HK-2 (cell line): Measurements from ENCODE around the gene FAM228A.
"Not testable (repeated sequence)": the region's sequence is repeated elsewhere in the genome, so short reads cannot be mapped to it uniquely, and the experiment has no call there.

Experiments
- DNase-seq: peaks from one replicate; pipeline ENCODE4 v3.0.0-alpha.2; 2018; ENCODE audit not compliant: unreplicated experiment

Gene FAM228A

DNA sequence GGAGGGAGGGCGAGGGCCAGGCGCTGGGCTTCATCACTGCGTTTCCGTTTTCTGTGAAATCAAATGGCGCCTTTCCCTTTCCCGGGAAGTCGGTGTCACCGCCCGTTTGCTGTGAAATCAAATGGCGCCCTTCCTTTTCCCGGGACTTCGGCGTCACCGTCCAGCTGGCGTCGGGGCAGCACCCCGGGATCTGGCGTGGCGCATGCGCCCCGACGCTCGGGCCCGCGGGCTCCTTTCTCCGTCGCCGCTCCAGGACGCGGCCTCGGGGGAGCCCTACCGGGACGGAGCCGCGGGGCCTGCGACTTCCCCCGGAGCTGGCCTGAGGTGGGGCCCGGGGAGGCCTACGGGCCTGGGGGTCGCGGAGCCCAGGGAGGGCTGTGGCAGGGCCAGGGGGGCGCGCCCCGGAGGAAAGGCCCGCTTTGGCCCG, at the start of gene FAM228A:
FAM228A (plus strand) TSS at position 203 of the 427 bp plus-strand sequence. CDS start 428 bp downstream, outside the sequence.
- no peak for DNase-seq

DNA sequence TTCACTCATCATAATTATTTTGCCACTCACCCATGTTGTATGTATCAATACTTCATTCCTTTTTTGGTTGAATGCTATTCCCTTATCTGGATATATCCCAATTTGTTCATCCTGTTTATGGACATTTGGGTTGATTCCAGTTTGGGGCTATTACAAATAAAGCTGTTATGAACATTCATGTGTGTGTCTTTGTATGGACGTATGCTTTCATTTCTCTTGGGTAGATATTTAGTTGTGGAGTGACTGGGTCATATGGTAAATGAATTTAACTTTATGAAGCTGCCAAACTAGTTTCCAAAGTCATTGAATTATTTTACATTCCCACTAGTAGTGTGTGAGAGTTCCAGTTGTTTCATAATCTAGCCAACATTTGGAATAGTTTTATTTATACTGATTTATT, 48.9 kb upstream of the FAM228A start:
- DNase-seq: no peak

- no peak for DNase-seq
Observed at GRCh38 chr2:24132543-24132942, 42.3 kb upstream of the FAM228A start.

DNA sequence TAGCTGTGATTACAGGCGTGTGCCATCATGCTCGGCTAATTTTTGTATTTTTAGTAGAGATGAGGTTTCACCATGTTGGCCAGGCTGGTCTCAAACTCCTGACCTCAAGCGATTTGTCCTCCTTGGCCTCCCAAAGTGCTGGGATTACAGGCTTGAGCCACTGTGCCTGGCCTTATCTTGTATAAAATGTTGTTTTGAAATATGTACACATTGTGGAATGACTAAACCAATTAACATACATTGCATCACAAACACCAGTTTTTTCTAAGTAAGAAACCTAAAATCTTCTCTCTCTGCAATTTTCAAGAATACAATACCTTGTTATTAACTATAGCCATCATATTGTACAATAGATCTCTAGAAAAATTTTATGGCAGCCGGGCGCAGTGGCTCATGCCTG, 34.5 kb upstream of the FAM228A start:
- DNase-seq: not testable (repeated sequence)

DNA sequence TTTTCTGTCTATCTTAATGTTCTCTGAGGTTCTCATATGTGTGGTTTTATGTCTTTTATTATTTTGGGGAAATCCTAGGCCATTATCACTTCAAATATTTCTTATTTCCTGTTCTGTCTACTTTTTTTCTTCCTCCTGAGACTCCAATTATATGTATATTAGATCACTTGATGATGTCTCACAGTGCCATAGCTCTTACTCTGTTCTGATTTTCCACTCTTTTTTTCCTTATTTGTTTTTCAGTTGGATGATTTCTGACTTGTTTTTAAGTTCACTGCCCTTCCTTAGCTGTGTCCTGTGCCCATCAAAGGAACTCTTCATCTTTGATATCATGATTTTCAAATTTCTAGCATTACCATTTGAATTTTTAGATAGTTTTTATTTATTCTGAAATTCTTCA, 27.5 kb upstream of the FAM228A start:
- no peak for DNase-seq

DNA sequence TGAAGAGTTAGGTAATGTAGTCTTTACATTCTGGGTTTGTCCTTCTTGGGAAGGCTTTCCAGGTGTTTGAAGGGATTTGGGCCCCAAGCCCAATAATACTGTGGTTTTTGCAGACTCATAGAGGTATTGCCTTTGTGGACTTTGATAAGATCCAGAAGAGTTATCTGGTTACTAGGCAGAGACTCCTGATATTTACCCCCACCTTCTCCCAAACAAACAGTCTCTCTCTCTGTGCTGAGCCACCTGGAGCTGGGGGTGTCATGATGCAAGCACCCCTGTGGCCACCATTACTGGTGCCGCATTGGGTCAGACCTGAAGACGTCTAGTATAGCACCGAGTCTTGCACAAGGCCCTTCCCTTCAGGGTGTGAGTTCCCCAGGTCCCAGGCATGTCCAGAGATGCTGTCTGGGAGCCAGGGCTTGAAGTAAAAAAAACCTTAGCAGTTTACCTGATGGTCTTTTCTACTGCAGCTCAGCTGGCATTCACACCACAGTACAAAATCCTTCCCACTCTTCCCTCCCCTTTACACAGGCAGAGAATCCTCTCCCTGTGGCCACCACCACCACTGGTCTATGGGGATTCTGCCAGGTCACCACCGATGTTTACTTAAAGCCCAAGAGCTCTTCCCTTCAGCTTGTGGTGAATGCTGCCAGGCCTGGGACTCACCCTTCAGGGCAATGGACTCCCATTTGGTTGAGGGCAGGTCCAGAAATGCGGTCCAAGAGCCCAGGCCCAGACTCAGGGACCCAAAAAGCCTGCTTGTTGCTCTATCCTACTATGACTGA, 22.2 kb upstream of the FAM228A start:
- no peak for DNase-seq

- no peak for DNase-seq
Observed at GRCh38 chr2:24153478-24153877, 21.4 kb upstream of the FAM228A start.

- no peak for DNase-seq
Observed at GRCh38 chr2:24158131-24158530, 16.7 kb upstream of the FAM228A start.

DNA sequence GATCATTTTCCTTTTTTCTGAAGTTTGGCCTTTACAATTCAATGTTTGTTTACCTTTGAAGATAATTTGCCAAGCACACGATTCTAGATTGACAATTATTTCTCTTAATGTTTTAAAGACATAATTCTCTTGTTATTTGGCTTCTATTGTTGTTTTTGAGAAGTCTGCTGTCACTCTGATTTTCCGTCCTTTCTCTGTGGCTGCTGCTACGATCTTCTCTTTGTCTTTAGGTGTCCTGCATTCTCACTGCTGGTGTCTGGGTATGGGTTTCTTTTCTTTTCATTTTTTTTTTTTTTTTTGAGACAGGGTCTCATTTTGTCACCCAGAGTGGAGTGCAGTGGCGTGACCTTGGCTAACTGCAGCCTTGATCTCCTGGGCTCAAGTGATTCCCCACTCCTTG, 15.1 kb upstream of the FAM228A start:
- DNase-seq: no peak

DNA sequence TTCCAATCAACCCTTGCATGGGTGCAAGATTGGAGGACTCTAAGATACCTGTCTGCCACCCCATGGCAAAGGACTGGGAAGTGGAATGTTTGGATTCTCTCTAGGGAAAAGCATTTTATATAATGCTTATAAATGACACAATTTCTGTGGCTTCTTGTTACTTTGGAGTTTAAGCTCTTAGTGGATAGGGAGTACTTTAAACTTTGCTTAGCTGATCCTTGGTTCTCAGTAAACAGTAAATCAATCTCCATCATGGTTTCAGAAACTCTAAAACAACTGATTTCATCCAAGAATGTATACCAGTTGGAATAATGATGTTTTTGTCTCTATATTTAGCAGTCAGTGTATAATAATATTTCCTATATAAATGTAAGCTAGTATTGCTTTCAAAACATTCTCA, 14.1 kb upstream of the FAM228A start:
- no peak for DNase-seq

GRCh38 chr2:24162494-24162893, 12.4 kb upstream of the FAM228A start:
- DNase-seq: no peak

- DNase-seq: no peak
Observed at GRCh38 chr2:24163186-24163585, 11.7 kb upstream of the FAM228A start.

DNA sequence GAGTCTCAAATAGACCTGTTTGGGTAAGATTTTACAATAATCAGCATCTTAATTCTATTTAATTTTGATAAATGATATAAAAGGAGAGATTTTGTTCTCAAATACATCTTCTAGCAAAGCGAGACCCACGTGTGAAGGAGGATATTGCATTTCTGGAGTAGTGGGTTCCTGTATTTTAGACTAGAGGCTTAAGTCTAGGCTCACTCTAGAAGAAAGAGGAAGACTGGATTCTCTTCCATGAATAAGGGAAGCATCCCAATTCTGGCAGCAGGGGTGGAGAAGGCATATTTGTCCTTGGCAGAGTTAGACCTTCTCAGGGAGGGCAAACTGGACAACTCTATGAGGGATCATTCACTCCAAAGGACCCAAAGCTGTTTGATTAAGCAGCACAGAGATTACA, 11.3 kb upstream of the FAM228A start:
- no peak for DNase-seq

DNA sequence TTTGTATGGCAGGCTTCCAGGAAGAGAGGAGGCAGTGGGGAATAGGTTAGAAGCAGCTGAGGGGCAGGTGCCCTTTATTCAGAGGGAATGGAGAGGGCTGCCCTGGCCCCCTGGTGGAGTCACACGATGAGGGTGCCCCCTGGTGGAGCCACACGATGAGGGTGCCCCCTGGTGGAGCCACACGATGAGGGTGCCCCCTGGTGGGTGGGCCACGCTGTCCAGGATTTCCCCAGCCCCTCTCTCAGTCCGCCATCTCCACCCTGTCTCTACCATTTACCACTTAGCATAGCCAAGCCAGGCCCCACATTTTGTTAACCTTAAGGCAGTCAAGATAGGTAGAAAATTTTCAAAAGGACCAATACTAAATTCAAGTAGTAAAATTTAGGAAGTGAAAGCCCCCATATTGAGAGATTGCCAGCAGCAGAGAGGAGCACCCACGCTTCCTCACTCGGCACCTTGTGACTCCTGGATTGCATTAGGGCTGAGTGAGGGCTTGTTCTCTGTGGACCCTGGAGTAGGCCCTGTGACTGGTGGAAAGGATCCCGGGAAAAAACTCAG, 10.4 kb upstream of the FAM228A start:
- DNase-seq: peak; percentile 20

GRCh38 chr2:24169023-24169422, 5.8 kb upstream of the FAM228A start:
- DNase-seq: no peak

- no peak for DNase-seq
Observed at GRCh38 chr2:24175631-24176187, 856 bp downstream of the FAM228A start.

DNA sequence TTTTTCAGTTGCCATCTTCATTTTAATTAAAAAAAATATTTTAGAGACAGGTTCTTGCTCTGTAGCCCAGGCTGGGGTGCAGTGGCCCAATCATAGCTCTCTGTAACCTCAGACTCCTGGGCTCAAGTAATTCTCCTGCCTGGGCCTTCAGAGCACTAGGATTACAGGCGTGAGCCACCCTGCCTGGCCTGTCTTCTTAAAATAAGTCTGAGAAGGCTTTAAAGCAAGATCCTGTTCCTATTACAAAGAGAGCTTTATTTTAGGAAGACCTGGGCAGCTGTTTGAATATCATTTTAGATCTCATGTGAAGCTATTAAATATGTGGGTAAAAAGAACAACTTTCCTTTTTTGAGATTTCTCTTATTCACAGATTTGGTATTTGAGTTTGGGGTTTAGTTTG, 1.5 kb downstream of the FAM228A start:
- no peak for DNase-seq

GRCh38 chr2:24179683-24180082, 4.8 kb downstream of the FAM228A start:
- no peak for DNase-seq

GRCh38 chr2:24181849-24182248, 7.0 kb downstream of the FAM228A start:
- peak; percentile 52 for DNase-seq

DNA sequence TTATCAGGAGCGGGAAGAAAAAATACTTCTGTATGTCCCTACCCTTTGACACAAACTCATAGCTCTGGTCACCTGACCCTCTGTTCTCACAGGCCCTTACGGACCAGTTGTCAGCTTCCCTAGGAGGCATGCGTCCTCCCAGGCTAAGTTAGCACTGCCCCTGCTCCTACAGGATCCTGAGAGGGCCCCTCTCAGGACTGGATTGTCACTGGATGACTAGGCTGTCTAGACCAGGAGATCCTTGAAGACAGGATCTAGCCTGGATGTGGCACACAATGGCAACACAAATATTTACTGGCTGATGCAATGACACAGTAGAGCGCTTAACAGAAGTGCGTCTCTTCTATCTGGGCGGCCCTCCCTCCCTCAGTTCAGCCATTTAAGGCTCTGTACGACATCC, 7.7 kb downstream of the FAM228A start:
- no peak for DNase-seq

DNA sequence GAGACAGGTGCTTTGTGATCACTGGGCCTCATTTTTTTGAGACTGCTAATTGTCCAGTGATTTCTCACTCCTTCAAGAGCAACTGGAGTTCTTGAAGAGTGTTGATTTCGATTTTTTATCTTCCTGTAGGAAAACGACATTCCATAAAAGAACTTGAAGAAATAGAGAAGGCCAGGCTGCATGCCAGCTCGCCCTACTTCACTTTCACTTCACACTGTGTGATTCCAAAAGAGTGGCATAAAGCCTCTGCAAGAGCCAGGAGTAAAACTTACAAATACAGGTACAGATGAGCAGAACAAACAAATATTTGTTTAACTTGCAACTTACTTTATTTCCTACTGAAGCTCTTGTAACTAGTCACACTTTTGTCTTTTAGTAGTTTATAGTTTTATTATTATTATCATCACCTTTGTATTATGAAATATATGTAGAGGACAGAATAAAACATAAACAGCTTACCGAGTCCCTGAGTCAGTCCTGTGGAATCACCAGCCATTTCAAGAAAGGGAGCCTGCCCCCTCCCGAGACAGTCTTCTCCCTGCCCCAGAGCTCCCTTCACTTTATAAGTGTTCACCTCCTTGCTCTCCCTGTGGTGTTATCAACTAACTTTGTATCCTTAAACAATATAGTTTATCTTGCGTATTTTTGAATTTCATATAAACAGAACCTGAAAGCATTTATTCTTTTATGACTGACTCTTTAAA, 8.7 kb downstream of the FAM228A start:
- DNase-seq: no peak

DNA sequence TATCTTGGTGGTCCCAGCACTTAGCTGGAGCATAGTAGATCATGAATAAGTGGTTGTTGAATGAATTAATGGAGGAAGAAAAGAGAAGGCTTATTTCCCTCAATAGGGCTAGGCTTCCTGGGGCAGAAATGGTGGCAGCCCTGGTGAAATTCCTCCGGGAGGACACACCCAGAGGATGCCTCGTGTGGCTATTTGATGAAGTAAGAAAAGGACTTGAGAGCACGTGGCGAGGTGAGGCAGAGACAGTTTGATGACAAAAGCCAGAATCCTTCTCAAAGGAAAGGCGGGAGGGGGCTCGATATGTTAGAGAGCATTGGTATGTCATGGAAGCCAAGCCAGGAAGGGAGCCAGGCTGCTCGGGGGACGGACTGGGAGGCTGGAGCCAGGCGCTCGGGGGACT, 14.7 kb downstream of the FAM228A start:
- DNase-seq: no peak

DNA sequence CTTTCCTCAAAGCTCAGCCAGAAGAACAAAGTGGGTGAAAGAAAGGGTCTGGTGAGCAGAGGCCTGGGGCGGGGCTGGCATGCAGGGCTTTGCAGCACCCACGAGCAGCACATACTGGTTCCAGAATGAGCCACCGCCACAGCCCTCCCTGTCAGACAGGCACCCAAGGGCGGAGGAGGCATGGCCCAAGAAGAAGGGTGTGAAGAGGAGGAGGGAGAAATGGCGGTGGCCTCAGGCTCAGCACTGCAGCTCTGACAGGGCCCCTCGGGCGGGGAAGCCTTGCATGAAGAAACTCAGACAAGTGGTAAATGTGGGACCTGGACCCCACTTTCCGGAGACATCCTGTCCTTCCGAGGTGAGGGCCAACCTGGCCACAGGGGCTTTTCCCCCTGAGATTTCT, 15.7 kb downstream of the FAM228A start:
- DNase-seq: no peak
